Prostate gland (tissue), 2 donors: Measurements from ENCODE around the gene LYZL1.

ENCODE experiments used
- CTCF ChIP-seq, 4 experiments: fragments of 200-600 bp in 2 of 4; fragments of 450-650 bp in 2 of 4; sonication (generic) in 2 of 4; IDR thresholded peaks; 1 replicate in 3 of 4; 2 replicates in 1 of 4; pipeline ENCODE4 v1.5.1; 2016 to 2019; ENCODE audit warnings: antibody characterized with exemption in 4 of 4, mild to moderate bottlenecking in 2 of 4, moderate library complexity in 2 of 4
- POLR2A ChIP-seq: fragments of 450-650 bp; IDR thresholded peaks from one replicate; pipeline ENCODE4 v1.6.1; 2016; ENCODE audit warnings: antibody characterized with exemption, mild to moderate bottlenecking
- POLR2AphosphoS5 ChIP-seq: sonication (generic); formaldehyde crosslinking; IDR thresholded peaks from one replicate; pipeline ENCODE4 v1.6.1; 2017; ENCODE audit warnings: antibody characterized with exemption

- TF ChIP-seq CTCF (IDR thresholded peaks at IDR 0.05) (no peak), POLR2AphosphoS5 (no peak), POLR2A (no peak)
Observed at GRCh38 chr10:29263506-29263905, 25.4 kb upstream of the LYZL1 start.
